Mesothelial cell of epicardium (in vitro differentiated cells): ENCODE results near the gene TMEM178A. TPM values are rescaled to one million over a fixed set of nuclear protein-coding genes. Genes with fewer than 3 reads are reported as not detected.

ENCODE experiments used
- DNase-seq, 2 experiments: peaks; one replicate each; pipeline ENCODE4 v3.0.0; 2021; ENCODE audit warnings: low spot score in 2 of 2; ENCODE audit not compliant: unreplicated experiment in 2 of 2
- H3K27ac Mint-ChIP-seq: 2 replicates; pipeline ENCODE4 v1.8.0; 2021; ENCODE audit warnings: mixed read lengths
- H3K27me3 Mint-ChIP-seq: 2 replicates; pipeline ENCODE4 v1.8.0; 2021; ENCODE audit warnings: low read depth, mixed read lengths
- H3K36me3 Mint-ChIP-seq: 2 replicates; pipeline ENCODE4 v1.8.0; 2021; ENCODE audit warnings: mixed read lengths
- H3K4me1 Mint-ChIP-seq: 2 replicates; pipeline ENCODE4 v1.8.0; 2021; ENCODE audit warnings: mixed read lengths
- H3K4me3 Mint-ChIP-seq: 2 replicates; pipeline ENCODE4 v1.8.0; 2021; ENCODE audit warnings: mild to moderate bottlenecking, moderate library complexity, mixed read lengths
- H3K9me3 Mint-ChIP-seq: 2 replicates; pipeline ENCODE4 v1.8.0; 2021; ENCODE audit warnings: mixed read lengths
- CTCF ChIP-seq: fragments of 200-600 bp; sonication (generic); IDR thresholded peaks from one replicate; pipeline ENCODE4 v1.5.0; 2021; ENCODE audit warnings: antibody characterized with exemption; ENCODE audit not compliant: unreplicated experiment
- total RNA-seq: library from RNA; stranded (reverse); gene quantifications from 3 replicates; pipeline ENCODE4 v1.2.1, GENCODE V29; 2021

TMEM178A gene
- total RNA-seq, 1 donor from 2014 or later: 13.1 TPM

- no peaks in the 10 kb centered on the region for H3K27me3 Mint-ChIP-seq
- H3K4me3 Mint-ChIP-seq: no peak overlapping the region
- TF ChIP-seq CTCF: no peak
- H3K36me3 Mint-ChIP-seq: no peaks in the 10 kb centered on the region
- H3K27ac Mint-ChIP-seq: no peak overlapping the region
- H3K9me3 Mint-ChIP-seq: no peaks in the 10 kb centered on the region
- H3K4me1 Mint-ChIP-seq: no peaks in the 10 kb centered on the region
- DNase-seq: no peak
These were observed 25.0 kb upstream of the TMEM178A start for GRCh38 chr2:39640681-39641080.

GRCh38 chr2:39641635-39642034 is 24.1 kb upstream of the TMEM178A start:
- H3K36me3 Mint-ChIP-seq: no peaks in the 10 kb centered on the region
- H3K4me1 Mint-ChIP-seq: no peaks in the 10 kb centered on the region
- DNase-seq: no peak
- no peaks in the 10 kb centered on the region for H3K27me3 Mint-ChIP-seq
- TF ChIP-seq CTCF: peak; percentile 16
- H3K9me3 Mint-ChIP-seq: no peaks in the 10 kb centered on the region
- H3K27ac Mint-ChIP-seq: no peak overlapping the region
- H3K4me3 Mint-ChIP-seq: no peak overlapping the region

GRCh38 chr2:39642051-39642718 is 23.5 kb upstream of the TMEM178A start:
- Mint-ChIP-seq H3K4me1 (no peaks in the 10 kb centered on the region), H3K4me3 (no peak overlapping the region), H3K36me3 (no peaks in the 10 kb centered on the region), H3K9me3 (no peaks in the 10 kb centered on the region), H3K27me3 (no peaks in the 10 kb centered on the region), H3K27ac (no peak overlapping the region)
- no peak for TF ChIP-seq CTCF
- DNase-seq: no peak

- no peak for TF ChIP-seq CTCF
- Mint-ChIP-seq H3K36me3 (no peaks in the 10 kb centered on the region), H3K4me3 (no peak overlapping the region), H3K9me3 (no peaks in the 10 kb centered on the region), H3K27ac (no peak overlapping the region), H3K4me1 (no peaks in the 10 kb centered on the region), H3K27me3 (no peaks in the 10 kb centered on the region)
- no peak for DNase-seq
These were observed 19.9 kb upstream of the TMEM178A start for GRCh38 chr2:39645826-39646225.

GRCh38 chr2:39646267-39646666 is 19.4 kb upstream of the TMEM178A start:
- Mint-ChIP-seq H3K27me3 (no peaks in the 10 kb centered on the region), H3K4me3 (no peak overlapping the region), H3K27ac (no peak overlapping the region), H3K4me1 (no peaks in the 10 kb centered on the region), H3K36me3 (no peaks in the 10 kb centered on the region), H3K9me3 (no peaks in the 10 kb centered on the region)
- no peak for DNase-seq
- TF ChIP-seq CTCF: no peak
